ENCODE results near the gene NRP1.
"Not testable (repeated sequence)": the region's sequence is repeated elsewhere in the genome, so short reads cannot be mapped to it uniquely, and the experiment has no call there.

Gene NRP1

GRCh38 chr10:33237736-33238624 is 96.5 kb downstream of the NRP1 start:
- no peak overlapping the region for H3K27ac Mint-ChIP-seq
- no peaks in the 10 kb centered on the region for H3K9me3 Mint-ChIP-seq
- H3K27me3 Mint-ChIP-seq, result peaks cover 19% of the 10 kb centered on the region
- no peak overlapping the region for H3K4me3 Mint-ChIP-seq
- ATAC-seq (no peak), DNase-seq (no peak)
- H3K4me1 Mint-ChIP-seq, result no peaks in the 10 kb centered on the region

DNA sequence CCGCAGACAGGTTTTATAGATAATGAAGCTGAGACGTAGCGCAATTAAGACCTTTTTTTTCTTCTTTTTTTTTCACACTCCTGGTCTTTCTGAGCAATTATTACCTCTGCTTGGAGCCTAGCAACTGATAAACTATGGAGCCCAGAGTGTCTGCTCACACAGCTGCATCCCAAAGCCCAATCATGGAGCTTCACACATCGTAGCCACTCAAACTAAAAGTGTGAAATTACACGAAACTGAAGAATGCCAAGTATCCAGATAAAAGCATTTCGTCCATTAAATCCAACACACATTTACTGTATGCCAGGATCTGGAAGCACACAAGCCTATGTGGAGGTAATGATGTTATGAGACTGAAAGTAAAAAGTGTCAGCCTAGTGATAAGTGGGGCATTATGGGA is 97.6 kb downstream of the NRP1 start:
- no peak overlapping the region for H3K4me3 Mint-ChIP-seq
- H3K27ac Mint-ChIP-seq, result no peak overlapping the region
- ATAC-seq (no peak), DNase-seq (no peak)
- H3K9me3 Mint-ChIP-seq, result no peaks in the 10 kb centered on the region
- H3K4me1 Mint-ChIP-seq, result no peaks in the 10 kb centered on the region
- H3K27me3 Mint-ChIP-seq, result peaks cover 19% of the 10 kb centered on the region

GRCh38 chr10:33235951-33236350 is 98.5 kb downstream of the NRP1 start:
- no peak for DNase-seq
- no peak overlapping the region for H3K27ac Mint-ChIP-seq
- H3K9me3 Mint-ChIP-seq, result no peaks in the 10 kb centered on the region
- H3K27me3 Mint-ChIP-seq, result peaks cover 19% of the 10 kb centered on the region
- no peak overlapping the region for H3K4me3 Mint-ChIP-seq
- no peak for ATAC-seq
- H3K4me1 Mint-ChIP-seq, result no peaks in the 10 kb centered on the region

DNA sequence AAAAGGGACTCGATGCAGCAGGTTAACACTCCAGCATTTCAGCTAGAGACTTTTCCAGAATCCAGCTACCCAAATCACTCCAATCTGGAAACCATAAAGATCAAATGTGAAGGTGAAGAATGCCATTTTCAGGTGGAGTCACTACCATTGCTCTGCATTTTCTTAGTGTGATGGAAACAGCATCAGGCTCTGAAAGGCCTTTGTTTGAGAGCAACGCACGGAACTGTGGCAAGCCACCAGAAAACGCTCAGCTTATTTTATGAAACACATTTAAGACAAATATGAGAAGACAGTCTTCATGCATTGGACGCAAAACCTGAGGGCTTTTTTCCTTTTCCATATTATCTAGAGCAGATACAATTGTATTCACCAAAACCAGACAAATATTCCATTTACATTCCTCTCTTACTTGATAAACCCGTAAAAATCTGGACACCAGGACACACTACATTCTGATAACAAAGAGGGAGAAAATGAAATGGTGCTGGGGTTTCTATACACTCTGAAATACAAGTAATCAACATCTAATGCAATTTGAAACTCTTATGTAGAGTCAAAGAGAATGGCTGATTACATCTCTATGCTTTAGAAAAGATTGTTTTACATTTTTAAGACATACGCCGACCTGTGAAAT is 99.1 kb downstream of the NRP1 start:
- H3K27ac Mint-ChIP-seq, result no peak overlapping the region
- ATAC-seq (no peak), DNase-seq (no peak)
- H3K4me1 Mint-ChIP-seq, result no peaks in the 10 kb centered on the region
- no peak overlapping the region for H3K4me3 Mint-ChIP-seq
- H3K27me3 Mint-ChIP-seq, result peaks cover 19% of the 10 kb centered on the region
- H3K9me3 Mint-ChIP-seq, result no peaks in the 10 kb centered on the region

DNA sequence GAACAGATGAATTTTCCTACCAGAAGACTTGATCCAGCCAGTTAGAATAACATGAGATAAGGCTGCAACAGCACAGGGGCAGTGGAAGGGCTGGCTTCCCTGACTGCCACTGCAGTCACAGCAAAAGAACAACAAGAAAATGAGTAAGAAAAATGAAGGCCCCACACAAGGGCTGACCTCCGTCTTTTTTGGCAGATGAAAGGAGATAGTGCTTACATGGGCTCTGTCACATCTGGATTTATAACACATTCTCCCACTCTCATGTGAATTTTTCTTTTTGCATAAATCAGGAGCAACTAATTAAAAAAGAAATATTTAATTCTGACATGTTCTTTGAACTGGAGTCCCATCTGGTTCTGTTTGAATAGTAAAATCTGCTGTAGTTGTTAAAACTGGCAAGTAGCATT is 99.6 kb downstream of the NRP1 start:
- no peaks in the 10 kb centered on the region for H3K9me3 Mint-ChIP-seq
- ATAC-seq, result no peak

DNA sequence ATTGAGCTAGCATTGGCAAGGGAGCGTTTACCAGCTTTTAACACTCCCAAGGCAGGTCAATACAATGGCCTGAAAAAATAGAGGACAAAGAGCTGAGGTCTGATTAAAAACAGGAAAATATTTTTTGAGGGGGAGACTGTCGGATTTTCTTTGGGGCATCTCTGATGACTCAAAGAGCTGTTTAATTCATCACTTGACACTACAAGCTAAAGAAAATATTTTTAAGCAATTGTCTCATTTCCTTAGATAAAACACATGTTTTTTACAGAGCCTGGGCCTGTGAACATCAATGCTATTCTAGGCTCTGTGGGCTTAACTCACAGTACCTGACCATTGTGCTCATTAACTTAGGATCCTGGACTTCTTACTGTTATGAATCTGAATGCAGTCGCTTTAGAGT is 100.8 kb downstream of the NRP1 start:
- no peak overlapping the region for H3K27ac Mint-ChIP-seq
- no peaks in the 10 kb centered on the region for H3K9me3 Mint-ChIP-seq
- peaks cover 11% of the 10 kb centered on the region for H3K27me3 Mint-ChIP-seq

More for the DNA sequence above, 99.6 kb downstream of the NRP1 start:
- Mint-ChIP-seq H3K27me3 (peaks cover 16% of the 10 kb centered on the region), H3K27ac (no peak overlapping the region), H3K4me1 (no peaks in the 10 kb centered on the region), H3K4me3 (no peak overlapping the region)
- no peak for DNase-seq

GRCh38 chr10:33233221-33233620 is 101.2 kb downstream of the NRP1 start:
- Mint-ChIP-seq H3K27ac (no peak overlapping the region), H3K9me3 (no peaks in the 10 kb centered on the region), H3K4me1 (no peaks in the 10 kb centered on the region), H3K27me3 (peaks cover 11% of the 10 kb centered on the region), H3K4me3 (no peak overlapping the region)
- ATAC-seq (no peak), DNase-seq (no peak)

More for the DNA sequence above, 100.8 kb downstream of the NRP1 start:
- Mint-ChIP-seq H3K4me3 (no peak overlapping the region), H3K4me1 (no peaks in the 10 kb centered on the region)
- no peak for ATAC-seq
- DNase-seq, result no peak

DNA sequence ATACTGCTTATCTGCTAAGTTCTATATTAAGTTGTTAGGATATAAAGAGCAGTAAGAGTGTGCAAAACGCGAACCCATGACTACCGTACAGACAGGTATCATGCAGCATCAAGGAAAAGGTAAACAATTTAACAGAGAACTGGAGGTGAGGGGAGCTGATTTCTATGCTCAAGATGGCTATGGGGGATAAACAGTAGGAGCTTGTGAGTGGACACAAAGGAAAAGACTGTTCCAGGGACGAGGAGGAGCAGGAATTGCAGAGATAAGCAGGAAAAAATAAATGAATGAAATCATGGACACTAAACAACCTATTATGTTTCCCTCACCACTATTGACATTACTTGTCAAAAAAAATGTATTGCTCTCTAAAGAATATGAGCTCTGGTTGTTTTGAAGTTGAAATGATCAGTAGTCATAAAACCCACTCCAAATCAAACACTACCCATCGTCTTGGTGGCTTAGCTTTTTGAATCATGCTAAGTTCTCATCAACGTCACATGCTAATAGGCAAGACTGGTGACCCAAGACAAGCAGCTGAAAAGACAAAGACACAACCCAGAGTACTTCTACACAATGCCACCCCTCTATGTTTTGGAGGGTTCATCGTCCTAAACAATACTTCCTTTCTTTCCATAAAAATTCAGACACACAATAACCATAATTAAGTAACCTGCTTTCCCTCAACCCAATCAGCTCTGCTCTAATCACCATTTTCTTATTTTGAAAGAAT is 102.7 kb downstream of the NRP1 start:
- H3K4me3 Mint-ChIP-seq, result no peak overlapping the region
- no peaks in the 10 kb centered on the region for H3K9me3 Mint-ChIP-seq
- no peak for DNase-seq
- no peaks in the 10 kb centered on the region for H3K4me1 Mint-ChIP-seq
- peaks cover 11% of the 10 kb centered on the region for H3K27me3 Mint-ChIP-seq
- H3K27ac Mint-ChIP-seq, result no peak overlapping the region
- no peak for ATAC-seq

GRCh38 chr10:33229949-33230267 is 104.6 kb downstream of the NRP1 start:
- no peak overlapping the region for H3K4me3 Mint-ChIP-seq
- no peak for DNase-seq
- no peaks in the 10 kb centered on the region for H3K4me1 Mint-ChIP-seq
- peaks cover 5% of the 10 kb centered on the region for H3K27me3 Mint-ChIP-seq
- no peak for ATAC-seq
- no peaks in the 10 kb centered on the region for H3K9me3 Mint-ChIP-seq
- no peak overlapping the region for H3K27ac Mint-ChIP-seq

DNA sequence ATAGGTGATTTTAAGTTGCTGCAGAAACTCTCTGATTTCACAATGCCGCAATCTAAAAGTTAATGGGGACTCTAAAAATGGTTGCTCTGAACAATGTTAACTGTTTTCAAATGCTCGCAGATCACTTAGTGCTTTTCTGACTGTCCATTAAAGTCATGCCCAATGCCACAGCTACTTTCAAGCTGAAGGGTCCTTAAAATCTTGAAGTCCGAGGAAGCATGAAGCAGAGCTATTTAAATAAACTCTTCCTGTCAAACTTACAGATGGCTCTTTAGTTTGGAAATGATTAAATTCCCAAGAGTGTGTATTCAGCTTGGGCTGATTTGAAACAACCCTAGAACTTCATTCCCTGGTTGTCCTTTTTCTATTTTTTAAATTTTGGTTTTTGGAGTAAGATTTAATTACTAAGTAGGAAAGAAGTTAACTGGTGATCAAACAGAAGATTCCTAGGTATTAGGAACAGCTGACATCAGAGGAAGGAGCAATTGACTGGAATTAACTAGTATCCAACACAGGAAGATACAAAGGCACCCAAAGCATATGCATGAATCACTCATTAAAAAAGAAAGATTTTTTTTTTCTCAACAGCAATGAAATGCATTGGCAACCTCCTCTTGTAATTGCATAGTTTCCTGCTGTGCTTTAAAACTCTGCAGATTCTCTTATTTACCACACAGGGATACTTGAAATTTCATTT is 105.1 kb downstream of the NRP1 start:
- DNase-seq, result no peak
- ATAC-seq, result no peak
- no peaks in the 10 kb centered on the region for H3K27me3 Mint-ChIP-seq
- H3K4me3 Mint-ChIP-seq, result no peak overlapping the region
- H3K9me3 Mint-ChIP-seq, result no peaks in the 10 kb centered on the region
- no peaks in the 10 kb centered on the region for H3K4me1 Mint-ChIP-seq
- H3K27ac Mint-ChIP-seq, result no peak overlapping the region

DNA sequence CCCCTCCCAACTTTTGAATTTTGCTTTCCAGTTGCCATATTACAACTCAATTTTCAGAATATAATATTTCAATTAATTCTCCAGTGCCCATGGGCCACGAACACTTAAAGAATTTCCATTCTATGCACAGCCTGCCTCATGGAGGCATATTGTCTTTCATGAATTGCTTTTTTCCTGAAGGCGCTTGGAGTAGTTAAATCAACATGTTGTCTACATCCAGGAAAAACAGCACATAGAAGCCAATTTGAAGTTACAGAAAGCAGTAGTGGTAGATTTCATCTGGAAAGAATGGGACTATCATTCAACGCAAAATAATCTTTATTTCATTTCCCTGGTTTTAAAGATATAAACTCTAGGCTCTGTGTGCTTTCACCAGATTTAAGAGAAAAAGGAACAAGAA is 106.0 kb downstream of the NRP1 start:
- Mint-ChIP-seq H3K4me1 (no peaks in the 10 kb centered on the region), H3K9me3 (no peaks in the 10 kb centered on the region), H3K27ac (no peak overlapping the region), H3K4me3 (no peak overlapping the region), H3K27me3 (peaks cover 5% of the 10 kb centered on the region)
- no peak for DNase-seq
- no peak for ATAC-seq

- ATAC-seq, result no peak
- no peaks in the 10 kb centered on the region for H3K9me3 Mint-ChIP-seq
- H3K4me1 Mint-ChIP-seq, result no peaks in the 10 kb centered on the region
- no peak for DNase-seq
- H3K4me3 Mint-ChIP-seq, result no peak overlapping the region
- H3K27me3 Mint-ChIP-seq, result peaks cover 6% of the 10 kb centered on the region
- no peak overlapping the region for H3K27ac Mint-ChIP-seq
Observed at GRCh38 chr10:33227489-33227888, 107.0 kb downstream of the NRP1 start.

- DNase-seq (no peak), ATAC-seq (no peak)
- no peaks in the 10 kb centered on the region for H3K9me3 Mint-ChIP-seq
- H3K4me1 Mint-ChIP-seq, result no peaks in the 10 kb centered on the region
- no peak overlapping the region for H3K27ac Mint-ChIP-seq
- no peak overlapping the region for H3K4me3 Mint-ChIP-seq
- peaks cover 6% of the 10 kb centered on the region for H3K27me3 Mint-ChIP-seq
Observed at GRCh38 chr10:33224251-33224965, 110.1 kb downstream of the NRP1 start.

- Mint-ChIP-seq H3K27ac (no peak overlapping the region), H3K27me3 (peaks cover 6% of the 10 kb centered on the region), H3K9me3 (no peaks in the 10 kb centered on the region), H3K4me1 (no peaks in the 10 kb centered on the region), H3K4me3 (no peak overlapping the region)
- no peak for ATAC-seq
- no peak for DNase-seq
Observed at GRCh38 chr10:33223326-33224000, 111.0 kb downstream of the NRP1 start.

DNA sequence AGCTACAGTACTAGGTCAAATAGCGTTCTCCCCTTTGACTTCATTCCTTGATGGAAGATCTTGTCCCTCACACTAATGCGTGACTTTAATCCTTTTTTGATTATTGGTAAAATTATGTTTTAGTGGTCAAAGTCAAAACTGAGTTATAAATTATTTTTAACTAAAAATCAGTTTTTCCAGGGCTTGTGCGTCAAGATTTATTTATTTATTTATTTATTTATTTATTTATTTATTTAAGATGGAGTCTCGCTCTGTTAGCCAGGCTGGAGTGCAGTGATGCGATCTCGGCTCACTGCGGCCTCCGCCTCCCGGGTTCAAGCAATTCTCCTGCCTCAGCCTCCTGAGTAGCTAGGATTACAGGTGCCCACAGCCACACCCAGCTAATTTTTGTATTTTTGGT is 112.2 kb downstream of the NRP1 start:
- ATAC-seq, H3K4me3 Mint-ChIP-seq, H3K4me1 Mint-ChIP-seq, DNase-seq, H3K27ac Mint-ChIP-seq, H3K9me3 Mint-ChIP-seq, H3K27me3 Mint-ChIP-seq: not testable (repeated sequence)

Data from stimulated activated naive CD8-positive, alpha-beta T cell treated with anti-CD3 and anti-CD28 coated beads, Interleukin-15, amount 100 ng/mL, for 72 hours (primary cell).